Epithelial cell of prostate (primary cell): ENCODE data around the gene TIPRL.

Source experiments
- DNase-seq: peaks from one replicate; pipeline ENCODE4 v3.0.0-alpha.2; 2011; ENCODE audit warnings: low read depth, low spot score
- H3K27ac ChIP-seq: fragments of 450-650 bp; 2 replicates; pipeline ENCODE4 v1.5.1; 2017; ENCODE audit warnings: mild to moderate bottlenecking

The TIPRL gene

GRCh38 chr1:168243198-168243597, 64.4 kb downstream of the TIPRL start:
- no peak for DNase-seq
- peak overlapping the region; percentile 12 for H3K27ac ChIP-seq

GRCh38 chr1:168243636-168244212, 65.0 kb downstream of the TIPRL start:
- H3K27ac ChIP-seq = peak overlapping the region; percentile 12

GRCh38 chr1:168245042-168245441, 66.3 kb downstream of the TIPRL start:
- H3K27ac ChIP-seq = no peak overlapping the region
- DNase-seq = no peak

More at GRCh38 chr1:168243636-168244212, 65.0 kb downstream of the TIPRL start:
- no peak for DNase-seq

GRCh38 chr1:168246506-168246905, 67.7 kb downstream of the TIPRL start:
- no peak for DNase-seq
- no peak overlapping the region for H3K27ac ChIP-seq
